GM19455 (cell line): ENCODE results near the gene KLK5.
A peak's percentile ranks its signal among the peaks of the same experiment; 100 is the strongest.
"Not testable (repeated sequence)": the region's sequence is repeated elsewhere in the genome, so short reads cannot be mapped to it uniquely, and the experiment has no call there.

Experiments used
- ATAC-seq: cut with Tn5 transposase; IDR thresholded peaks from one replicate; pipeline ENCODE4 v1.9.1; 2021; ENCODE audit not compliant: unreplicated experiment

Gene KLK5

GRCh38 chr19:50924586-50924985 lies 28.3 kb downstream of the KLK5 start:
- no peak for ATAC-seq

GRCh38 chr19:50922317-50922853 lies 30.5 kb downstream of the KLK5 start:
- ATAC-seq = no peak

- ATAC-seq = no peak
Observed at GRCh38 chr19:50921426-50922316, 31.2 kb downstream of the KLK5 start.

GRCh38 chr19:50916069-50916468 lies 36.8 kb downstream of the KLK5 start:
- no peak for ATAC-seq

GRCh38 chr19:50912727-50913716 lies 39.8 kb downstream of the KLK5 start:
- no peak for ATAC-seq

GRCh38 chr19:50912102-50912599 lies 40.7 kb downstream of the KLK5 start:
- ATAC-seq = no peak

GRCh38 chr19:50911206-50912101 lies 41.4 kb downstream of the KLK5 start, which contains the start of gene KLK4:
Gene KLK4, minus strand, starts transcription at chr19:50911395. Its CDS starts 657 bp downstream, at chr19:50910738.
- ATAC-seq = no peak

GRCh38 chr19:50910722-50911121 lies 42.1 kb downstream of the KLK5 start:
- no peak for ATAC-seq

- ATAC-seq = no peak
Observed at GRCh38 chr19:50909240-50910070, 43.4 kb downstream of the KLK5 start.

GRCh38 chr19:50908336-50908735 lies 44.5 kb downstream of the KLK5 start:
- no peak for ATAC-seq

GRCh38 chr19:50906217-50906616 lies 46.6 kb downstream of the KLK5 start:
- no peak for ATAC-seq

- no peak for ATAC-seq
Observed at GRCh38 chr19:50902640-50903039, 50.2 kb downstream of the KLK5 start.

GRCh38 chr19:50899569-50899968 lies 53.3 kb downstream of the KLK5 start:
- ATAC-seq = no peak

GRCh38 chr19:50898018-50898417 lies 54.8 kb downstream of the KLK5 start:
- ATAC-seq = no peak

- ATAC-seq = no peak
Observed at GRCh38 chr19:50897612-50898011, 55.2 kb downstream of the KLK5 start.

GRCh38 chr19:50897191-50897607 lies 55.6 kb downstream of the KLK5 start:
- peak; percentile 14 for ATAC-seq

GRCh38 chr19:50896591-50897190 lies 56.1 kb downstream of the KLK5 start:
- ATAC-seq = peak; percentile 83

GRCh38 chr19:50896089-50896590 lies 56.7 kb downstream of the KLK5 start:
- ATAC-seq = not testable (repeated sequence)
